Measurements from ENCODE around the gene GFPT1. TPM values are rescaled to one million over a fixed set of nuclear protein-coding genes. Genes with fewer than 3 reads are reported as not detected.
A peak's percentile ranks its signal among the peaks of the same experiment; 100 is the strongest.
"Not testable (repeated sequence)": the region's sequence is repeated elsewhere in the genome, so short reads cannot be mapped to it uniquely, and the experiment has no call there.

The GFPT1 gene
- 43.1 TPM for polyA plus RNA-seq (ENCODE audit: insufficient read length)
- long read RNA-seq, donor 1, full-length matches to known transcripts: 10 of 19 reads
- long read RNA-seq, donor 1, partial matches to known transcripts: 9 of 19 reads
- long read RNA-seq, donor 1, other reads (novel, unspliced or antisense): 0 of 19 reads
- long read RNA-seq, donor 2, full-length matches to known transcripts: 5 of 11 reads
- long read RNA-seq, donor 2, partial matches to known transcripts: 6 of 11 reads
- long read RNA-seq, donor 2, other reads (novel, unspliced or antisense): 0 of 11 reads
- long read RNA-seq, donor 3, full-length matches to known transcripts: 2 of 9 reads
- long read RNA-seq, donor 3, partial matches to known transcripts: 7 of 9 reads
- long read RNA-seq, donor 3, other reads (novel, unspliced or antisense): 0 of 9 reads
- long read RNA-seq, donor 4: 0 reads
- long read RNA-seq, donor 5, full-length matches to known transcripts: 8 of 8 reads
- long read RNA-seq, donor 5, partial matches to known transcripts: 0 of 8 reads
- long read RNA-seq, donor 5, other reads (novel, unspliced or antisense): 0 of 8 reads
- long read RNA-seq, donor 6, full-length matches to known transcripts: 4 of 4 reads
- long read RNA-seq, donor 6, partial matches to known transcripts: 0 of 4 reads
- long read RNA-seq, donor 6, other reads (novel, unspliced or antisense): 0 of 4 reads
- long read RNA-seq, donor 7, full-length matches to known transcripts: 9 of 15 reads
- long read RNA-seq, donor 7, partial matches to known transcripts: 6 of 15 reads
- long read RNA-seq, donor 7, other reads (novel, unspliced or antisense): 0 of 15 reads
- long read RNA-seq, donor 8, full-length matches to known transcripts: 2 of 2 reads
- long read RNA-seq, donor 8, partial matches to known transcripts: 0 of 2 reads
- long read RNA-seq, donor 8, other reads (novel, unspliced or antisense): 0 of 2 reads

DNA sequence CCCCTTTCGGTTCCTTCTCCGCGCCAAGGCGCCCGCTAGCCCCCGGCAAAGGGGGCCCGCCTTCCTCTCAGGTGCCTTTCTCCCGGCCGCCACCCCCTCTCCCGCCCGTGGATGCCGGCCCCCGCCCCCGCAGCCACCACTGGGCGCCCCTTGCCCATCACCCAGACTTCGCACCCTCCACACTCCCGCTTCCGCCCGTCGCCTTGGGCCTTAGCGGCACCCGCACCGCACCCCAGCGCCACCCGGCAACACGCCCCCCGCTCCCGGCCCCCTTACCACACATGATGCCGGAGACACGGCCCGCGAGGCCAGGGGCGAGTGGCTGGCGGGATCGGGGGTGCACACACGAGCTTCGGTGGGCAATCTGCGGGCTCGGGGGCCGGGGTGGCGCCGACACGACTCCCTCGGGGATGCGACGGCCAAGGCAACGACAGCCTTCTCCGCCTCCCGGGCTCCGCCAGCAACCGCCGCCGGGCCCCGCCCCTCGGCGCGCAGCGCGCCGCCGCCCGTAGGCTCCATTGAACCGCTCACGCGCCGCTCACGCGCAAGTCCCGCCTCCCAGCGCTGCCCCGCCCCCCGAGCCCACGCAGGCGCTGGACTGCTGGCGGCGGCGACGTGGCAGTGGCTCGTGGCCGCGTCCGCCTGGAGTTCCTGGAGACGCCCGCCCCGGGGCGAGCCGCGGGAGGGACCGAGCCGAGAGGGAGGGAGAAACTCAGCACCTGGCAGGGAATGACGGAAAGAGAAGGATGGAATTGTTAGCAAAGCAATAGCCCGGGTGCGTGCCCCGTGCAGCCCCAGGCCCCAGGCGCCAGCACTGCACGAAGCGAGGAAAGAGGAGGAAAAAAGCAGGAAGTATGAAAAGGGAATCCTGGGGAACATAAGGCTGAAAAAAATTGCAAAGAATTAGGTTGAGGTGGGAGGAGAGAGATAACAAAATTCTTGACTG, at the start of gene GFPT1:
Gene GFPT1, minus strand, starts transcription at position 439 of the 946 bp plus-strand sequence. Its CDS starts 156 bp downstream, at position 283.
- peak; percentile 93 for DNase-seq

DNA sequence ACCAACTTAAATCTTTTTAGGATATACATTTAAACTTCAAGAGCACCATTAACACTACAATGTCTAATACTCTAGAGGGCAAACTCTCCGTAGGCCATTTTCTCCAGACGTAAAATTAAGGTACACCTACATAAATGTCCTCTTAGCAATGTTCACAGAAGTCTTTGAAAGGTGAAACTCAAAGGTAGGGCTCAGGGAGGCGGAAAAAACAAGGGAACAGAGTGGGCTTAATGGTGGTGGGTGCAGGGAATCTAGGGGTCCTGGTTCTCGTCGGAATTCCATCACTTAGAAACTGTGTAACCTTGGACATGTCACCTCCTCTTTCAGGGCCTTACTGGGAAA, 49.5 kb upstream of the GFPT1 start:
- DNase-seq: no peak

DNA sequence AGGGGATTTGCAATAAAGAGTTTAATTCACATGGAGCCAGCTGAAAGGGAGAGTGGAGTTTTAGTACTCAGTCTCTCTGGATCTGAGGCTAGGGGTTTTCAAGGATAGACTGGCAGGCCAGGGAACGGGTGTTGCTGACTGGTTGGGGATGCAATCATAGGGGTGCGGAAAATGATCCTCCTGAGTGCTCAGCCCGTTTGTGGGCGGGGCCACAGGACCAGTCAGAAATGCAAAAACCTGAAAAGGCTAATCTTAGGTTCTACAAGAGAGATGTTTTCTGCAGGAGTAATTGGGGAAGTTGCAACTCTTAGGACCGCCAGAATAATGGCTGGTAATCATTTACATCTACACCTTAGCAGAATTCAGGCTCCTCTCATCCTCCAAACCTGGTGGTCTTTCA, 47.7 kb upstream of the GFPT1 start:
- no peak for DNase-seq

DNA sequence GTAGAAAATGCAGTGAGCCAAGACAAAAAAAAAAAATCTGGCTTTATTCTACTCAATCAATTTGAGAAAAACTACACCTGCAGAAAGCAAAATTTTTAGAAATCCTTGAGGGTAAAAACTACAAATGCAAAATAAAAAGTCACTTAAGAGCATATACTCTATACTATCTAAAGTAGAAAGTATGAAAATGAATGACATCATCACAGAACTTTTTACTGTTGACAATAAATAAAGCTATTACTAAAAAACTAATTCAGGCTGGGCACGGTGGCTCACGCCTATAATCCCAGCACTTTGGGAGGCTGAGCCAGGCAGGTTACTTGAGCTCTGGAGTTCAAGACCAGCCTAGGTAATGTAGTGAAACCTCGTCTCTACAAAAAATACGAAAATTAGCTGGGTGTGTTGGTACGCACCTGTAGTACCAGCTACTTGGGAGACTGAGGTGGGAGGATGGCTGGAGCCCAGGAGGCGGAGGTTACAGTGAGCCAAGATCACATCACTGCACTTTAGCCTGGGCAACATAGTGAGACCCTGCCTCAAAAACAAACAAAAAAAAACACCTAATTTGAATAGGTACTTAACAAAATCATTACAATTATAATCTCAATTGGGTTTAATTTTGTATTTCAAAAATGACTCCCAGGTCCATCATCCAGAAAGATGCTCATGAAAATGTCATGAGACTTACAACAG, 42.6 kb upstream of the GFPT1 start:
- no peak for DNase-seq

DNA sequence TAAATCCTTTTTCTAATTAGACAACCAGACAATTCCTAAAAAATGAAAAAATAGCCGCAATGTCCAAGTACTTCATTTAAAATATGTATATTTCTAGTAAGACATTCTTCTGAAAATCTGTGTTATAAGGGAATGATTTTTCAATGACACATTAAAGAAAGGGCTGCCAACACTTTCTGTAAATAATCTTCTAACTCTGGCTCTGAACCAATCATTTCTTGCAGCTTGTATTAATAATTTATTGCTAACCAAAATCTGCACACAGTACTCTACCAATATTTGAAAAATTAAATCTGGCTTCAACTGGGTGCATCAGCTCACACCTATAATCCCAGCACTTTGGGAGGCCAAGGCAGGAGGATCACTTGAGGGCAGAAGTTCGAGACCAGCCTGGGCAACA, 42.0 kb upstream of the GFPT1 start:
- no peak for DNase-seq

DNA sequence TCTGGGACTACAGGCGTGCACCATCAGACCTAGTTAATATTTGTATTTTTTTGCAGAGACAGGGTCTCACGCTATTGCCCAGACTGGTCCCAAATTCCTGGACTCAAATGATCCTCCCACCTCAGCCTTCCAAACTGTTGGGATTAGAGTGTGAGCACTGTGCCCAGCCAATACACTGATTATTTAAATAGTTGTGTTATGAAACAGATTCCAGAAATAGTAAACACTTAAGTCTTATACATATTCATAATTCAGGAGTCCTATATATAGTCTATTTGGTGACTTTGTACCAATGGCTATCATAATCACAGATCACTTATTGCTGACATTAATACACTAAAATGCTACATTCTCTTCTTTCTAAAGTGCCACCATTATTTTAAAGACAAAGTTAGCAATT, 37.4 kb upstream of the GFPT1 start:
- no peak for DNase-seq

DNA sequence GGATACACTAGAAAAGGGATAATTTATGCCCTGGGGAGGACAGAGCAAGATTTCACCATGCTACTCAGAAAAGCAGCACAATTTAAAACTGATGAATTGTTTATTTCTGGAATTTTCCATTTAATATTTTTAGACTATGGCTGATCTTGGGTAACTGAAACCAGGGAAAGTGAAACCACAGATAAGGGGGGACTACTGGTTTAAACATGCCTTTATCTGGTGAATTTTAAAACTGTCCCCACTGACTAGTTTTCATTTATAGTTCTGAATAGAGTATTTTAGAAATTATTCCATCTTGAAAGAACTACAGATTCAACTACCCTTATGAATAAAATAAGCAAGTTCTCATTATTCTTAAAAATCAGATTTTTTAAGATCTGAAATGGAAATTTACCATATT, 35.2 kb upstream of the GFPT1 start:
- DNase-seq: no peak

DNA sequence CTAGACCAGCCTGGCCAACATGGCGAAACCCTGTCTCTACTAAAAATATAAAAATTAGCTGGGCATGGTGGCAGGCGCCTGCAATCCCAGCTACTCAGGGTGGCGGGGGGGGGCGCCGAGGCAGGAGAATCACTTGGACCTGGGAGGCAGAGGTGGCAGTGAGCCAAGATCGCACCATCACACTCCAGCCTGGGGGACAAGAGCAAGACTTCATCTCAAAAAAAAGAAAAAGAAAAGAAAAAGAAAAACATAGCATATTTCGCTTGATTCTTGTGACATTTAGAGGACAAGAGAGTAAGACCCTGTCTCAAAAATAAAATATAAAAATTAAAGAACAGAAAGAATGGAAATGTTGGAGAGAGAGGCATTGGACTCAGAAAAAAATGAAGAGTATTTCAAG, 32.1 kb upstream of the GFPT1 start:
- not testable (repeated sequence) for DNase-seq

DNA sequence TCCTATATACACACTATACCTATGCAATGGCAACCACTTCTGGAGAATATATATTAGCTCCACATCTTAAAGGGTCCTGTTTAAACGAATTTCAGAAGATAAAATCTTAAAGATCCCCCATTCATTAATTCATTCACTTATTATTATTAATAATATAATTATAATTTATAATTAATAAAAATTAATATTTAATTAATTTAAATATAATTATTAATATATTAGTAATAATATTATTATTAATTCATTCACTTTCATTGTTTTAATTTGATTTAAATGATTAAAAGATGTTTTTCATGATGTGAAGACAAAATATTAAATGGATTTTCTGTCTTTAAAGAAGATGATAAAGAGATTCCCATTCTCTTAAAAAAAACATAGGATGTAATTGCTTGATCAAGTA, 29.1 kb upstream of the GFPT1 start:
- no peak for DNase-seq

DNA sequence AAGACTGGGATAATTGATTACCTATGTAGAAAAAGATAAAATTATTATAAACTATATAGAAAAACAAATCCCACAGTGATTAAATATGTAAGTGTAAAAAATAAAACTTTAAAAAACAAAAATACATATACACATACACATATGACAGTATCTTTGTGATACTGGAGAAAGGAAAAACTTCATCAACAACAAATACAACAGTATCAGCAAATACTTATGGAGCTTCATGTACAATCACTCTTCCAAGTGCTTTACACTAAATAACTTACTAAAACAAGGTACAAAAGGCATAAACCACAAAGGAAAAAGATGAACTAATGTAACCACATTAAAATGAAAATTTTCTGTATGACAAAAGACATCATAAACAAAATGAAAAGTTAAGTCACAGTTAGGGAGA, 24.1 kb upstream of the GFPT1 start:
- DNase-seq: no peak

DNA sequence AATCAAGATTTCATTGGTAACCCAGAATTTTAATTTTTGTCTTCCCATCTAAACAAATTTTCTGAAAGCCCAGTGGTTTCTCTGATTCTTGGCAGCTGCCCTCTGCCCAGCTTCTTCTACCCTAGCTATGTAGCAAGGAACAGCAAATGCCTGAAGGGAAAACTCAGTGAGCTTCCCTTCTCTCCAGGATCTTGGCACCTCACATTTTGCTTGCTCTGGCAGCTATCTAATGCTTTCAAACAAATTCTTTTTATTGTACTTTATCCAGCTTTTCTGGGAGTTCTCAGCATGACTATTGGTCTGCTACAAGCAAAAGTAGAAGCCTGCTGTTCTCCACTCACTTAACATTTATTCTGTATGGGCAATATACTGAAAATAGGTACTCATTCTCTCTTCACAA, 18.3 kb upstream of the GFPT1 start:
- no peak for DNase-seq

DNA sequence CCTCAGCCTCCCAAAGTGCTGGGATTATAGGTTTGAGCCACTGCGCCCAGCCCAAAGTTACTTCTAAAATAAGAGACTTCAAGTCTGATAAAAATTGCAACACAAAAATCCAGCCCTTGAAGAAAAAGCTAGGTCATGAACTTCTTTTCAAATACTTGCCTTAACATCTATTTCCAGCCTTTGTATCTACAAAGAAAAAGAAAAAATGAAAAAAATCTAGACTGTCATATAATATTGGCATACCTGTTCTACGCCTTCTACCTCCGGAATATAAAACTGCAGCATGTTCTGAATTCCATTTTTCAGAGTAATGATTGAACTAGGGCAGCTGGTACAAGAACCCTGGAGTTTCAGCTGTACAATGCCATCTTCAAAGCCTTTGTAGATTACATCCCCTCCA, 13.1 kb upstream of the GFPT1 start:
- no peak for DNase-seq

DNA sequence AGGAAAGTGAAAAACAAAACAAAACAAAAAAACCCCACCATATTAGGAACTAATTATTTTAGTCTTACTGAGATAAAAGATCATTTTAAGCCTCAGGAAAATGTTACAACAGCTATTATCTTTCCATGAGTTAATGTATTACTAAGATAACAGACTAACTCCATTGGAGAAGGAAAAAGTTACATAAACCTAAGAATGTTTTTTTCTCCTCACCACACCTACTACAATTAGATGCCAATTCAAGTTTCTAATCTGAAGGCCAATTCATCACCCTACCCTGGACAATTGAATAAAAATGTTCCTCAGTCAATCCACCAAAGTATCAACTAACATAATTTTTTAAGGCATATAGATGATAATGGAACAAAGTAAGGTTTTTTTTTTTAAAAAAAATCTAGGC, 10.2 kb upstream of the GFPT1 start:
- DNase-seq: no peak

DNA sequence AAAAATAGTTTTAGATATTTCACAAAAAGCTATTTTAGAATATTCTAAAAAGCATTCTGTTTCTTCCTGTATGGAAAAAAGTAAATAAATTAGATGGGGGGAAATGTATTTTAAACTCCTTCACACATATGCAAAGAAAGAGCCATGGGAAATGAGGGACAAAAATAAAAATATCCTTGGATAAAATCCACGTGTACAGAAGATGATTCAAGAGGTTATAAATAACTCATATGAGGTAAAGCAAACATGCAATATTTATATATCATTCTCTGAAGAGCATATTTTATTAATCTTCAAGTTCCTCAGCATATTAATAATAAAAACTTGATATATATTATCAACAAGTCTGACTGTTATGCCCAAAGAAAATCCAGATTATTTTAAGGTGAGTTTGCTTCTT, 8.8 kb upstream of the GFPT1 start:
- DNase-seq: no peak

DNA sequence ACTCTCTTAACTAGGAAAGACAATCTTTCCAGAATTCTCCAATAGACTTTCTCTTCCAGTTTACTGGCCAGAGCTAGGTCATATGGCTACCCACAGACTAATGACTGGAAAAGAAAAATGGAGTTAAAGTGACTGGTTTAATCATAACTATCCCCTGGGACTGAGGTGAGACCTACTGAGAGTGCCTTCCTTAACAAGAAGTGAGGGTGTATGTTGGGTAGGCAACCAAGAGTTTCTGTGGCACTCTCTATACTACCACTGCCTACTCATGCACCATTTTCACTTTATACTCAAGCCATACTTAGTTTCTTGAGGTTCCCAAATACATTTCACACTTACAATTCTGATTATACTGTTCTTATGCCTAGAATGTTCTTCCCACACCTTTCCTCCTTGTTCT, 6.9 kb upstream of the GFPT1 start:
- no peak for DNase-seq

DNA sequence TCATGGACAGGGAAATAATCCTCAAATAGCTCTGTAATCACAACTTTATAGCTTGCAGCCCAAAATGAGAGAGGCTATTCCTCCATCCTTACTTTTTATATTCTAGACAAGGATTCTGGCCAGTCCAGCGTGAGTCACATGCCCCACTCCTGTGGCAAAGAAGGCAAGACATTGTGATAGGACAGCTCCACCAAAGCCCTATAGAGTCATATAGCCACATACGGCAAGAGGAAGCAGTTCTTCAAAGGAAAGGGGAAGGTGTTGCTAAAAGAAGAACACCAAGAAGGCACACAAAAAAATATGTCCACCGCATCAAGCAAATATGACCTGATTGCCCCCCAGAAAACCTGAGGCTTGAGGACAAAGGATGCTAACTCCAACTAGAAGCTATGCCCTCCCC, 3.4 kb upstream of the GFPT1 start:
- no peak for DNase-seq

DNA sequence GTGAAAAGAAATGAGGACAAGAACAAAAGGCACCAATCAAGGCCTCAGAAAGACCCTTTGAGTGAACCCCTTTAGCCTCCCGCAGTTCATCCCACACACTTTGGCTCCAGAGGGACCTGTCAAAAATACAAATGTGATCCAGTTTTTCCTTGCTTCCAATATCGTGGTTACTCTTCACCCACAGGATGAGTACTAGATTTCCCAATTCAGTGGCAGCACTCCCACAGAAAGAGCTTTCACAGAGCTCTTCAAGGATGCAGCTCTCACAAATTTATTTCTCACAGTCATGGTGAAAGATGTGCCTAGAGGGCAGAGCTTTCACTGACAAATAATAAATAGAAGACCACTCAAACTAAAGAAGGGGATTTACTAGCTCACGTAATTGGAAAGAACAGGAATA, 3.0 kb upstream of the GFPT1 start:
- DNase-seq: no peak

DNA sequence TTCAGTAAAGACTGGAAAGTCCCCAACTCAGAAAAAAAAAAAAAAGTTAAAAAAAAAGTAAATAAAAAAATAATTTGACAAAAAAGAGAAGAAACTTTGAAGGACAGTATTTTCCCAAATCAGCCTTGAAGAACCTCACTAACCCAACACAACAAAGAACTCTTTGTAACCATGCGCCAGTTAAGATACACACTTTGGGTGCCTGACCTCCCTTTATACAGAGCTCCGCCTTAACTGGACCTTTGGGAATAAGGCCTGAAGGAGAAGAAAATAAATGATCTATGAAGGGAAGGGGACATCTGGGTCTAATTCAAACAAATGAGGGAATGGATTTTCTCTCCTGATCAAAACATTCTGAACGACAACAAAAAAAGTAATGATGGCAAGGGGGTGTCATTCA, 2.2 kb upstream of the GFPT1 start:
- DNase-seq: no peak

DNA sequence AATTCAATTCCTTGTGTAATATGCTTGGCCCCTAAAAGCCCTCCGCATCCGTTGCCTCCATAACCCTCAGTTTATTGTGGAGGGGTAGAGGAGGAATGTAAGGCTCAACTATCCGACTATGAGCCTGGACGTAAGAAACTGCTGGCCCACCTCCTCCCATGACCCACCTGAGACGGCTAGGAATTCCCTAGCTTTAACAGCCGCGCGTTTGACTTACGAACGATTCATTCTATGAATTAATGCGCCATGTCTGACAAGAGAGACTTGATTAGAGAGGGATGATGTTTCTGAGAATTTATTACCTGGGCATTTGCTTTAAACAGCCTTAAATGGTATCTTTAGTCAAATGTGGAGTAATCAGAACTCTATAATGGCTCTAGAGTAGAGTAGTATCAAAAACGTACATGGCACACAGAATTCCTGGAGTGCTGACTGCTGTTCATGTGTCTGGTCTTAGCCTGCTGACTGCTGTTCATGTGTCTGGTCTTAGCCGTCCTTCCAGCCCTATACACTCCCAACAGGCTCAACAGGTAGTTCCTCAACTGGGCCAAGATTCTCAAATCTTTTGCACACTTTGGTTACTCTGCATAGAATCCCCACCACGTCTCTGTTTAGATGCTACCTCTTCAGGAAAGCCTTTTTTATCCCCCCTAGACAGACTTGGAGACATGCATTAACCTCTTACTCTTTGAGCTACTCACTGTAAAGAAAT, 899 bp upstream of the GFPT1 start:
- DNase-seq: no peak

DNA sequence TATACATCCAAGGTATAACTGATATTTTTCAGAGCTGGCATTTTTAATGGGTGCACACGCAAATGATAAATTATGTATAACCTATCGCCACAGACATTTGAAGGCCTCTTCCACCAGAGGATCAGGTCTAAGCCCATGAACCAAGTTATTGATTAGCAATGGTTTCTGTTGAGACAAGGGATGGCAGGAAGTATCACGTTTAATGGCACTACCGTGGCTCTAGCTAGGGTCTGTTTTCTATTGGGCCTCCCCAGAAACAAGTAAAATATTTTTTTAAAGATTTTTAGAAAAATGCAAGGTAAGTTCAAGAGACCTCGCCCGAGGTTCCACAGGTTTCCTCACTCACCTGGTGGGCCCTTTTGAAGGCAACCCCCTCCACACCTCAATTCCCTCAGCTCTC, 667 bp downstream of the GFPT1 start:
- no peak for DNase-seq

Measured in left kidney (tissue), 8 donors.